HAP-1 (cell line): Measurements from ENCODE around the gene CANX.
A peak's percentile ranks its signal among the peaks of the same experiment; 100 is the strongest.
"Not testable (repeated sequence)": the region's sequence is repeated elsewhere in the genome, so short reads cannot be mapped to it uniquely, and the experiment has no call there.

Experiments used
- DNase-seq, 2 experiments: peaks; one replicate each; pipeline ENCODE4 v3.0.0-alpha.2; 2016 to 2020; ENCODE audit warnings: low spot score in 2 of 2
- H3K27me3 ChIP-seq: fragments of 250-450 bp; sonication (Bioruptor Pico); 2 replicates; pipeline ENCODE4 v1.5.1; 2020; ENCODE audit warnings: low read depth, mild to moderate bottlenecking, moderate library complexity
- H3K36me3 ChIP-seq: fragments of 250-450 bp; sonication (Bioruptor Pico); replicated peaks from 2 replicates; pipeline ENCODE4 v1.5.1; 2020; ENCODE audit warnings: mild to moderate bottlenecking
- H3K4me1 ChIP-seq: fragments of 250-450 bp; sonication (Bioruptor Pico); 2 replicates; pipeline ENCODE4 v1.5.1; 2020; ENCODE audit warnings: mild to moderate bottlenecking
- H3K4me3 ChIP-seq: fragments of 250-450 bp; sonication (Bioruptor Pico); 2 replicates; pipeline ENCODE4 v1.5.1; 2020; ENCODE audit warnings: mild to moderate bottlenecking, moderate library complexity
- H3K9me3 ChIP-seq: fragments of 250-450 bp; sonication (Bioruptor Pico); 2 replicates; pipeline ENCODE4 v1.5.1; 2020; ENCODE audit warnings: mild to moderate bottlenecking, moderate library complexity
- in situ Hi-C: fragments of 300-500 bp; cut with MboI; formaldehyde crosslinking; loops from 3 replicates; pipeline ENCODE4 v1.14.3; 2020; ENCODE audit warnings: low sequenced_read_pairs, inconsistent platforms, mixed read lengths

CANX gene

GRCh38 chr5:179698935-179699615 is at the start of gene CANX:
Gene CANX, plus strand, starts transcription at chr5:179698967. Its CDS starts 6,715 bp downstream, at chr5:179705682.
- peak within 1 kb of the TSS; percentile 76 for H3K4me3 ChIP-seq
- H3K4me1 ChIP-seq: peaks cover 13% of the 10 kb centered on the region
- peaks cover 38% of the 10 kb centered on the region for H3K36me3 ChIP-seq
- no peaks in the 10 kb centered on the region for H3K9me3 ChIP-seq
- in situ Hi-C loops: no loop called here
- H3K27me3 ChIP-seq: no peaks in the 10 kb centered on the region
- no peak for DNase-seq

- H3K4me1 ChIP-seq, H3K9me3 ChIP-seq, H3K27me3 ChIP-seq, DNase-seq, H3K36me3 ChIP-seq, H3K4me3 ChIP-seq, in situ Hi-C loops: not testable (repeated sequence)
Measured at GRCh38 chr5:179649166-179649703, 49.5 kb upstream of the CANX start.

GRCh38 chr5:179650245-179650644 is 48.5 kb upstream of the CANX start:
- DNase-seq, H3K4me3 ChIP-seq, H3K9me3 ChIP-seq, H3K36me3 ChIP-seq, H3K27me3 ChIP-seq, H3K4me1 ChIP-seq, in situ Hi-C loops: not testable (repeated sequence)

GRCh38 chr5:179653135-179653534 is 45.6 kb upstream of the CANX start:
- H3K4me3 ChIP-seq, H3K36me3 ChIP-seq, H3K9me3 ChIP-seq, in situ Hi-C loops, DNase-seq, H3K4me1 ChIP-seq, H3K27me3 ChIP-seq: not testable (repeated sequence)

GRCh38 chr5:179657302-179658178 is 41.2 kb upstream of the CANX start:
- DNase-seq, H3K27me3 ChIP-seq, H3K9me3 ChIP-seq, H3K4me3 ChIP-seq, H3K36me3 ChIP-seq, H3K4me1 ChIP-seq, in situ Hi-C loops: not testable (repeated sequence)

GRCh38 chr5:179658179-179658856 is 40.4 kb upstream of the CANX start:
- DNase-seq: peak in 1 of 2 experiments; percentile 28
- in situ Hi-C loops, H3K27me3 ChIP-seq, H3K4me1 ChIP-seq, H3K9me3 ChIP-seq, H3K36me3 ChIP-seq: not testable (repeated sequence)
- peak overlapping the region; percentile 45 for H3K4me3 ChIP-seq

GRCh38 chr5:179661647-179662046 is 37.1 kb upstream of the CANX start:
- H3K4me1 ChIP-seq, H3K36me3 ChIP-seq, H3K27me3 ChIP-seq, H3K4me3 ChIP-seq, in situ Hi-C loops, H3K9me3 ChIP-seq, DNase-seq: not testable (repeated sequence)

GRCh38 chr5:179668391-179668790 is 30.4 kb upstream of the CANX start:
- Histone ChIP-seq H3K27me3 (no peaks in the 10 kb centered on the region), H3K4me3 (no peak overlapping the region), H3K4me1 (no peaks in the 10 kb centered on the region), H3K9me3 (no peaks in the 10 kb centered on the region), H3K36me3 (peaks cover 4% of the 10 kb centered on the region; the same call in 1 of the 2 replicates)
- DNase-seq: peak; percentile 45 to 80
- in situ Hi-C loops: no loop called here

- no peaks in the 10 kb centered on the region for H3K27me3 ChIP-seq
- DNase-seq: peak; percentile 89 to 94
- in situ Hi-C loops: no loop called here
- H3K36me3 ChIP-seq: peaks cover 15% of the 10 kb centered on the region; the same call in 1 of the 2 replicates
- H3K9me3 ChIP-seq: no peaks in the 10 kb centered on the region
- peak overlapping the region; percentile 88 for H3K4me3 ChIP-seq
- peaks cover 26% of the 10 kb centered on the region for H3K4me1 ChIP-seq
Measured at GRCh38 chr5:179678223-179679013, 20.3 kb upstream of the CANX start.

GRCh38 chr5:179679014-179679674 is 19.6 kb upstream of the CANX start:
- peak overlapping the region; percentile 88; the same call in 1 of the 2 replicates for H3K4me3 ChIP-seq
- in situ Hi-C loops: no loop called here
- no peaks in the 10 kb centered on the region for H3K27me3 ChIP-seq
- peaks cover 15% of the 10 kb centered on the region; the same call in 1 of the 2 replicates for H3K36me3 ChIP-seq
- DNase-seq: no peak
- no peaks in the 10 kb centered on the region for H3K9me3 ChIP-seq
- H3K4me1 ChIP-seq: peaks cover 26% of the 10 kb centered on the region

- in situ Hi-C loops: no loop called here
- H3K27me3 ChIP-seq: no peaks in the 10 kb centered on the region
- H3K9me3 ChIP-seq: no peaks in the 10 kb centered on the region
- H3K36me3 ChIP-seq: peaks cover 9% of the 10 kb centered on the region; the same call in 1 of the 2 replicates
- no peak for DNase-seq
- H3K4me3 ChIP-seq: no peak overlapping the region
- H3K4me1 ChIP-seq: peaks cover 24% of the 10 kb centered on the region
Measured at GRCh38 chr5:179680014-179680779, 18.6 kb upstream of the CANX start.

GRCh38 chr5:179680780-179681401 is 17.9 kb upstream of the CANX start, which contains the start of gene CBY3:
Gene CBY3, minus strand, starts transcription at chr5:179681034. Its CDS starts 116 bp downstream, at chr5:179680918.
- Histone ChIP-seq H3K27me3 (no peaks in the 10 kb centered on the region), H3K4me3 (no peak within 1 kb of the TSS), H3K36me3 (peaks cover 9% of the 10 kb centered on the region; the same call in 1 of the 2 replicates), H3K4me1 (peaks cover 17% of the 10 kb centered on the region), H3K9me3 (no peaks in the 10 kb centered on the region)
- in situ Hi-C loops: no loop called here
- DNase-seq: no peak
